ENCODE results near the gene RAB30.
"Not testable (repeated sequence)": the region's sequence is repeated elsewhere in the genome, so short reads cannot be mapped to it uniquely, and the experiment has no call there.

RAB30 gene

DNA sequence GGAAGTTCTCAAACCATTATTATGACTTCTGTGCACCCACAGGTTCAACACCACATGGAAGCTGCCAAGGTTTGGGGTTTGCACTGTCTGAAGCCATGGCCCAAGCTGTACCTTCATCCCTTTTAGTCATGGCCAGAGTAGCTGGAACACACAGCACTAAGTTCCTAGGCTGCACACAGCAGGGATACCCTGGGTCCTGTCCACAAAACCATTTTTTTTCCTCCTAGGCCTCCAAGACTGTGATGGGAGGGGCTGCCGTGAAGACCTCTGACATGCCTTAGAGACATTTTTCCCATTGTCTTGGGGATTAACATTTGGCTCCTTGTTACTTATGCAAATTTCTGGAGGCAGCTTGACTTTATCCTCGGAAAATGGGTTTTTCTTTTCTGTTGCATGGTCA is 127.5 kb downstream of the RAB30 start:
- no peak for DNase-seq (ENCODE audit: low read depth in 2 of 2)

GRCh38 chr11:82943430-82943829 is 128.3 kb downstream of the RAB30 start:
- DNase-seq (ENCODE audit: low read depth in 2 of 2), result not testable (repeated sequence)

DNA sequence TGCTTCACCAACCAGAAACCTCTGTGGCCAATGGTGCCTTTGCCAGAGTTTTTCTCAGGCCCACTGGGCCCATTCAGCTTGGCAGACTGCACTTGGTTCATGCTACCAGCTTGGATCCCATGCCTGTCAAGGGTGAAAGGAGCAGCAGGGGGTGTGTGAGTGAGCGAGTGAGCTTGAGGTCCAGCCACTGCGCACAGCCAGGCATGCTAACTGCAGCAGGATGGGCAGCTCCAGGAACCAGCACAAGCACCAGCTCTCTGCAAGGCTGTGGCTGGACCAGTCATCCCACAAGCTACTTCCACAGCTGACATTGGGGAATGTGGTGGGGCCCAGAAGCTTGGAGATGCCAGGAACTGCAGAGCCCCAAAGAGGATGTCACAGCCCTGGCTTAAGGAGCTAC is 129.3 kb downstream of the RAB30 start:
- DNase-seq (ENCODE audit: low read depth in 2 of 2), result no peak

DNA sequence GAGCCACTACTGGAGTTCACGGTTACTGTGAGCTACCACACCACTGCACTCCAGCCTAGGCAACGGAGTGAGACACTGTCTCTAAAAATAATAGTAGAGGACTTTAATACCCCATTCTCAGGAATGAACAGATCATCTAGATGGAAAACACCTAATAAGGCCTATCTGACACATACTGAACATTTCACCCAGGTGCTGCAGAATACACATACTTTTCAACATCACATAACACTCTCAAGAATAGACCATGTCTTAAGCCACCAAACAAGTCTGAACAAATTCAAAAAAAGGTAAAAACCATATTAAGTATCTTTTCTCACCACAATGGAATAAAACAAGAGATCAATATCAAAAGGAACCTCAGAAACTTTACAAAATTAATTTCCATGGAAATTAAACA is 132.2 kb downstream of the RAB30 start:
- DNase-seq (ENCODE audit: low read depth in 2 of 2), result no peak

DNA sequence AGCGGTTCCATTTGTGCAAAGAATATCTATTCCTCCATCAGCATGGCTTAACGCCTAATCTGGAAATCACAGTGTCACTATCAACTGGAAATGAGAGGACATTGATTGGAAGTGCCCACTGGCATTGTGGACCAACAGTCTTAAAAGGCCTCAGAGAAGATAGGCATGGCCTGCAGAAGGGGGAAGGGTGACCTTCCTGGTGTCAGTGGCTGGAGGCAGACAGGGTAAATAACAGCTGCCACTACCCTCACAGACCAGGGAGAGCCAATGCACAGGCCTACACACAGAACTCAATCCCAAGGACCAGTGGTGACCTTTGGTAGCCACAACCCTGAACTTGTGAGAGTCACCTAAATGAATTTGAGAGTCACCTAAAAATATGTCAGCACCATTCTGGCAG is 134.1 kb downstream of the RAB30 start:
- DNase-seq (ENCODE audit: low read depth in 2 of 2), result no peak

DNA sequence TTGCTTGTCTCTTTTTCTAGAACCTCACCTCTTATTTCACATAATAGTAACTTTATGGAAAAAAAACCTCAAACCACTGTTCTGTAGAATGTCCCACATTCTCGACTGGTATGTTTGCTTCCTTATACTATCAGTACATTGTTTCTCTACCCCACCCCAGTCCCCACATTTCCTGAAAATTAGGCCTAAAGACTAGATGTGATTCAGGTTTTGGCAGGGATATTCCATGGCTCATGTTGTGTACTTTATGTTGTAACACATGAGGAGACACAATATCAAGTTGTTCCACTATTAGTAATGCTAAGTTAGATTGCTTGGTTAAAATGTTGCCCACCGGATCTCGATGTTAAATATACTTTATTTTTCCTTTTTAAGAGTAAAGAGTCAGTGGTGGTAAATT is 135.4 kb downstream of the RAB30 start:
- DNase-seq (ENCODE audit: low read depth in 2 of 2), result no peak

GRCh38 chr11:82932564-82932963 is 139.1 kb downstream of the RAB30 start:
- DNase-seq (ENCODE audit: low read depth in 2 of 2), result no peak

DNA sequence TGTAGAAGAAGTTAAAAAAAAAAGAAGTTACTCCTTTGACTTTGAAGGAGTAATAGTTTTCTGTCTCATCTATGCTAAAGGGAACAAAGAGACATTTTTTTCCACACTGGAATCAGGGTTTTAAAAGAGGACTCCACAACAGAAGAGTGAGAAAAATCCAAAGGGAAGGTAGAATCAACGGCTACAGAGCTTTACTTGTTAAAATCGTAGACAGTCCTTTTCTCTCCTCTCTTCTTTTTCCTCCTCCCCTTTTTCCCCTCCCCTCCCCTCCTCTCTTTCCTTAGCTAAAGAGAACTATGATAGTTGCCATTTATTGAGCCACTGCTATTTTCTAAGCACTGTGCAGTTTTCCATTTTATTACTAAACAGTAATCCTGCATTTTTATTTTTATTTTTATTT is 141.0 kb downstream of the RAB30 start:
- no peak for DNase-seq (ENCODE audit: low read depth in 2 of 2)

- DNase-seq (ENCODE audit: low read depth in 2 of 2), result no peak
These were observed 141.5 kb downstream of the RAB30 start for GRCh38 chr11:82930229-82930628.

DNA sequence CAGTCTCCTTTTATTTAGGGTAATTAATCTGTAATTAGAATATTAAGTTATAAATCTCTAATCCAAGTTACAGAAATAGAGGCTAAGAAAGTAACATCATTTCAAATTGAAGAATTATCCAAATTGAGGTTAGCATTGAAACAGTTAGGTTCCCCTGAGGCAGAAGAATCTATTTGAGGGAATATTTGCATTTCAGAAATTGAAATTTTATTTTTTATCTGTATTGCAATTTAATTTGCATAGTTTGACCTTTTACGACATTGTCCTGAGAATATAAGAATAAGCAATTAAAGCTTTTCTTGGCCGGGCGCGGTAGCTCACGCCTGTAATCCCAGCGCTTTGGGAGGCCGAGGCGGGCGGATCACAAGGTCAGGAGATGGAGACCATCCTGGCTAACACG is 142.6 kb downstream of the RAB30 start:
- no peak for DNase-seq (ENCODE audit: low read depth in 2 of 2)

DNA sequence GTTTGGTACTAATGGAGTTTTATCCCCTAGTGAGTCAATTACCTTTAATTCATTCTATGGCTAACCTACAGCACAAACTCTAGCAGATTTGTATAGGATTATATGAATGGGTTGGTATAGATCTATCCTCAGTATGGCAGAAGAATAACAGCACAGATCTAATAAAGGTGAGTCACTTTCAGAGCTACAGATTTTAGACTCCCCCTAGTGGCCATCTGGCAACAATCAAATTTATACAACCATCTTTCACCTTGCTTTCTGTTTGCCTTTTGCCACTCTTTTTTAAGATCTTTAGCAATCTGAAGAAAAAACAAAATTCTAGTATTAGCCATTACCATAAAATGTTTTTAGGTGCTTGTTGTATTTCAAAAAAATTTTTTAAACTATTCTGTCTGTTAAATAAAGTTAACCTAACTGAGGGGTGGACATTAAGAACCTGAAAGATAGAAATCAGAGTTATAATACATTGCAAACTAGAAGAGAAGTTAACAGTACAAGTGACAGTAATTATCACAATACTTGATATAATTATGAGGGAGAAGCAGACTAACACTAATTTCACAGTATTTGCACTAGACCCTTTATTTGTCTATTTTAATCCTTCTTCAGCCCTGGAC is 144.3 kb downstream of the RAB30 start:
- no peak for DNase-seq (ENCODE audit: low read depth in 2 of 2)

DNA sequence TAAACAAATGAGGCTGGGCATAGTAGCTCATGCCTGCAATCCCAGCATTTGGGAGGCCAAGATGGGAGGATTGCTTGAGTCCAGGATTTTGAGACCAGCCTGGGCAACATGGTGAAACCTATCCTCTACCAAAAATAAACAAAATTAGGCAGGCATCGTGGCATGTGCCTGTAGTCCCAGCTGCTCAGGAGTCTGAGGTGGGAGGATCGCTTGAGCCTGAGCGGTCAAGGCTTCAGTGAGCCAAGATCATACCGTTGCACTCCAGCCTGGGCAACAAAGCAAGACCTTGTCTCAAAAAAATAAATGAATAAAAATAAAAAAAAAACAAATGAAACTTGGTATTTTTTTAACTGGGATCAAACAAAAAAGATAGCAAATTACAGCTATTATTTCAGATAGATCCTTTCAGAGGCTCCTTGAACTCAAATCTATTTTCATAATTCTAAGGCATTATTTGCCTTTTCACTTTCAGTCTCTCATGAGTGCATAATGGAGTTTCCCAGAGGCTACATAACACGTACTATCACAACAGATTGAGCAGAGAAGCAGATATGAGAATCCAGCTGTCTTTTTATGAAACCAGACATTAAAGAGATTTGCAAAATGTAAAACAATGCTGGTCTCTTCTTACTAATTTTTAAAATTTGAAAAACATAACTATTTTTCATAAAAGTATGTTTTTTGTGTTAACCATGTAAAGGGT is 147.0 kb downstream of the RAB30 start:
- no peak for DNase-seq (ENCODE audit: low read depth in 2 of 2)
